Measurements from ENCODE around the gene MRTFA. TPM values are rescaled to one million over a fixed set of nuclear protein-coding genes. Genes with fewer than 3 reads are reported as not detected.
"Not testable (repeated sequence)": the region's sequence is repeated elsewhere in the genome, so short reads cannot be mapped to it uniquely, and the experiment has no call there.

MRTFA gene
- total RNA-seq, 3 donors from 2014 or later = 32.4 to 45.3 (median 35.0) TPM

- ATAC-seq = no peak
- intact Hi-C loops (cut with DNase I, micrococcal nuclease) = no loop called here
- Histone ChIP-seq H3K36me3 (ENCODE audit: low read depth) (no peaks in the 10 kb centered on the region), H3K4me1 (ENCODE audit: low read depth) (no peaks in the 10 kb centered on the region), H3K9me3 (no peaks in the 10 kb centered on the region), H3K4me3 (no peak overlapping the region)
- TF ChIP-seq CTCF (IDR thresholded peaks at IDR 0.05) = no peak
- DNase-seq = no peak
These were observed 95.2 kb downstream of the MRTFA start for GRCh38 chr22:40541300-40541699.

DNA sequence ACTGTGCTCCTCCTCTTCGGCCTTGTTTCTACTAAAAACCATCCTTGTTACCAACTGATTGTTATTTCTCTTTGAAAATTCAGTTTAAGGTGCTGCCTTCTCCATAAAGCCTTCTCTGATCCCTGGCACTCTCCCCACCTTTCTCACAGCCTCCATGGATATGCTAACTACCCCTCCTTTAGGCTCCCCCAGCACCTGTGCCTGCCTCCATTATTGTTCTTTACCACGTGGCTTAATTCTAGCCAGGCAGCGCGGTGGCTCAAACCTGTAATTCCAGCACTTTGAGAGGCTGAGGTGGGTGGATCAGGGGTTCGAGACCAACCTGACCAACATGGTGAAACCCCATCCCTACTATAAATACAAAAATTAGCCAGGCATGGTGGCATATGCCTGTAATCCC lies 96.3 kb downstream of the MRTFA start:
- intact Hi-C loops (cut with DNase I, micrococcal nuclease) = no loop called here
- H3K36me3 ChIP-seq (ENCODE audit: low read depth) = no peaks in the 10 kb centered on the region
- no peak overlapping the region for H3K4me3 ChIP-seq
- no peaks in the 10 kb centered on the region for H3K4me1 ChIP-seq (ENCODE audit: low read depth)
- TF ChIP-seq CTCF (IDR thresholded peaks at IDR 0.05) = no peak
- ATAC-seq (no peak), DNase-seq (no peak)
- H3K9me3 ChIP-seq = no peaks in the 10 kb centered on the region

- H3K9me3 ChIP-seq, H3K4me3 ChIP-seq, ATAC-seq: not testable (repeated sequence)
These were observed 100.4 kb downstream of the MRTFA start for GRCh38 chr22:40536149-40536548.

DNA sequence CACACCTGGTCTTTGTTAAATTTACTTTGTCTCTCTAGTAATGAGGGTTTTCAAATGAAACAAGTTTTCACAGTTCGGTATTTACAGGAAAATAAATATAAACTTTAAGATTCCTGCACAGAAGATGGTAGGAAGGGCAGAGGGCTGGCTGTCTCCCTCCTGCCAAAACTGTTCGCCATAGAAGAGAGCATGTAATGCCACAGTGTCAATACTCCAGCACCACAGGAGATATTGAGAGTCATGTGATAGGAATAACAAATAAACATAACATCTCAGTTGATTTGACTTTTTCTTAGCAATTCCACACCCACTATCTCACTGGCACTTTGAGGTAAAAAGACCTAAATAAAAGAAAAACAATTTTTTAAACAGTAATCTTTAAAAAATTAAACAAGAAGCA lies 100.9 kb downstream of the MRTFA start:
- H3K9me3 ChIP-seq = no peaks in the 10 kb centered on the region
- no peaks in the 10 kb centered on the region for H3K4me1 ChIP-seq (ENCODE audit: low read depth)
- TF ChIP-seq CTCF (IDR thresholded peaks at IDR 0.05) = no peak
- ATAC-seq = no peak
- no peak for DNase-seq
- intact Hi-C loops (cut with DNase I, micrococcal nuclease) = no loop called here
- H3K4me3 ChIP-seq = no peak overlapping the region
- H3K36me3 ChIP-seq (ENCODE audit: low read depth) = no peaks in the 10 kb centered on the region

More at GRCh38 chr22:40536149-40536548, 100.4 kb downstream of the MRTFA start:
- DNase-seq; H3K36me3 ChIP-seq (ENCODE audit: low read depth); intact Hi-C loops (cut with DNase I, micrococcal nuclease); H3K4me1 ChIP-seq (ENCODE audit: low read depth): not testable (repeated sequence)

DNA sequence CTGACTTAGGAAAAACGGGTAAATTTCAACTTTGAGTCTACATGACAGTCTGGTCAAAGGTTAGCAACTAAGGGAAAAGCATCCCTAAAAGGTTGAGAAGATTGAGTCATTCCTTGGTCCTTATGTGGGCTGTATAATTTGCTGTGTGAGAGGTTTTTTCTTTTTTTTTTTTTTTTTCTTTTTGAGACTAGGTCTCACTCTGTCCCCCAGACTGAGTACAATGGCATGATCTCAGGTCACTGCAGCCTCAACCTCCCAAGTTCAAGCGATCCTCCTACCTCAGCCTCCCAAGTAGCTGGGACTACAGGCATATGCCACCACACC lies 101.4 kb downstream of the MRTFA start:
- no peaks in the 10 kb centered on the region for H3K4me1 ChIP-seq (ENCODE audit: low read depth)

More for the DNA sequence above, 101.4 kb downstream of the MRTFA start:
- H3K4me3 ChIP-seq = no peak overlapping the region
- no peak for DNase-seq
- no peaks in the 10 kb centered on the region for H3K36me3 ChIP-seq (ENCODE audit: low read depth)
- intact Hi-C loops (cut with DNase I, micrococcal nuclease) = no loop called here
- TF ChIP-seq CTCF (IDR thresholded peaks at IDR 0.05) = no peak
- no peak for ATAC-seq
- no peaks in the 10 kb centered on the region for H3K9me3 ChIP-seq

Data from mucosa of descending colon (tissue), 3 donors.